Prostate gland (tissue), 2 donors: ENCODE data around the gene GBX2. TPM values are rescaled to one million over a fixed set of nuclear protein-coding genes. Genes with fewer than 3 reads are reported as not detected.

ENCODE experiments used
- DNase-seq: peaks from one replicate; pipeline ENCODE4 v3.0.0-alpha.2; 2019; ENCODE audit warnings: low spot score
- H3K27ac ChIP-seq, 2 donors: fragments of 200-600 bp; sonication (generic); 2 replicates each; pipeline ENCODE4 v1.5.1; 2017 to 2019
- H3K27me3 ChIP-seq: fragments of 200-600 bp; sonication (generic); replicated peaks from 2 replicates; pipeline ENCODE4 v1.5.1; 2019; ENCODE audit not compliant: insufficient read depth
- H3K36me3 ChIP-seq, 2 donors: fragments of 200-600 bp; sonication (generic); 1 replicate in 1 of 2; 2 replicates in 1 of 2; pipeline versions ENCODE4 v1.5.1 to v1.8.1; 2017 to 2019
- H3K4me1 ChIP-seq: fragments of 200-600 bp; sonication (generic); replicated peaks from 2 replicates; pipeline ENCODE4 v1.5.1; 2019
- H3K4me3 ChIP-seq, 2 donors: fragments of 200-600 bp; sonication (generic); 2 replicates each; pipeline ENCODE4 v1.5.1; 2017 to 2019
- H3K9me3 ChIP-seq: fragments of 200-600 bp; sonication (generic); 2 replicates; pipeline ENCODE4 v1.5.1; 2017
- CTCF ChIP-seq, 4 experiments: fragments of 200-600 bp in 2 of 4; fragments of 450-650 bp in 2 of 4; sonication (generic) in 2 of 4; IDR thresholded peaks; 1 replicate in 3 of 4; 2 replicates in 1 of 4; pipeline ENCODE4 v1.5.1; 2016 to 2019; ENCODE audit warnings: antibody characterized with exemption in 4 of 4, mild to moderate bottlenecking in 2 of 4, moderate library complexity in 2 of 4
- POLR2A ChIP-seq: fragments of 450-650 bp; IDR thresholded peaks from one replicate; pipeline ENCODE4 v1.6.1; 2016; ENCODE audit warnings: antibody characterized with exemption, mild to moderate bottlenecking
- POLR2AphosphoS5 ChIP-seq: sonication (generic); formaldehyde crosslinking; IDR thresholded peaks from one replicate; pipeline ENCODE4 v1.6.1; 2017; ENCODE audit warnings: antibody characterized with exemption
- WGBS: methylation state at CpG from one replicate; pipeline ENCODE4 v1.1.5; 2018; 5-methylcytosine and 5-hydroxymethylcytosine counted together
- intact Hi-C: fragments of 100-400 bp; cut with DNase I; formaldehyde crosslinking; loops from one replicate; pipeline ENCODE4 v1.14.2; 2022
- total RNA-seq, 2 donors: library from RNA; depleted of rRNA; stranded (reverse); fragments of >200 nt; gene quantifications; one replicate each; pipeline ENCODE4 v1.1.0, GENCODE V29; 2016

The GBX2 gene
- total RNA-seq, 2 donors from 2014 or later: 0.23 TPM; not detected in 1

GRCh38 chr2:236176951-236177350, 8.8 kb upstream of the GBX2 start:
- WGBS: 55% methylated on average over 21 of the region's 21 CpGs
- intact Hi-C loops: loop anchor here (5.0 kb wide), 1 partner anchor 400 kb away; no protein-coding TSS in a partner anchor
- H3K27me3 ChIP-seq: peaks cover 59% of the 10 kb centered on the region

GRCh38 chr2:236176417-236176816, 8.2 kb upstream of the GBX2 start:
- DNase-seq: no peak
- H3K4me3 ChIP-seq: no peak overlapping the region
- no peak overlapping the region for H3K27ac ChIP-seq
- no peaks in the 10 kb centered on the region for H3K36me3 ChIP-seq
- peaks cover 58% of the 10 kb centered on the region for H3K27me3 ChIP-seq
- WGBS: 19% methylated on average over 7 of the region's 7 CpGs
- H3K9me3 ChIP-seq: no peaks in the 10 kb centered on the region
- H3K4me1 ChIP-seq: no peaks in the 10 kb centered on the region
- no peak for TF ChIP-seq POLR2AphosphoS5
- TF ChIP-seq CTCF (IDR thresholded peaks at IDR 0.05): peak in 1 of 4 experiments; percentile 14
- intact Hi-C loops: loop anchor here (5.0 kb wide), 1 partner anchor 399 kb away; no protein-coding TSS in a partner anchor

More at GRCh38 chr2:236176951-236177350, 8.8 kb upstream of the GBX2 start:
- H3K36me3 ChIP-seq: no peaks in the 10 kb centered on the region
- H3K4me1 ChIP-seq: no peaks in the 10 kb centered on the region
- no peak overlapping the region for H3K27ac ChIP-seq
- H3K4me3 ChIP-seq: no peak overlapping the region
- H3K9me3 ChIP-seq: no peaks in the 10 kb centered on the region
- DNase-seq: no peak
- no peak for TF ChIP-seq CTCF (IDR thresholded peaks at IDR 0.05)
- TF ChIP-seq POLR2A: no peak
- no peak for TF ChIP-seq POLR2AphosphoS5

- H3K4me1 ChIP-seq: no peaks in the 10 kb centered on the region
- no peaks in the 10 kb centered on the region for H3K36me3 ChIP-seq
- DNase-seq: no peak
- H3K4me3 ChIP-seq: no peak overlapping the region
- intact Hi-C loops: loop anchor here (5.0 kb wide), 1 partner anchor 398 kb away; no protein-coding TSS in a partner anchor
- H3K9me3 ChIP-seq: no peaks in the 10 kb centered on the region
- TF ChIP-seq POLR2AphosphoS5: no peak
- no peak for TF ChIP-seq CTCF (IDR thresholded peaks at IDR 0.05)
- no peak for TF ChIP-seq POLR2A
- 58% methylated on average over 6 of the region's 6 CpGs for WGBS
- peaks cover 61% of the 10 kb centered on the region for H3K27me3 ChIP-seq
- no peak overlapping the region for H3K27ac ChIP-seq
These were observed 7.5 kb upstream of the GBX2 start for GRCh38 chr2:236175548-236176150.

- 23% methylated on average over 18 of the region's 23 CpGs for WGBS
- Histone ChIP-seq H3K4me1 (no peaks in the 10 kb centered on the region), H3K9me3 (no peaks in the 10 kb centered on the region), H3K36me3 (no peaks in the 10 kb centered on the region), H3K27me3 (peaks cover 60% of the 10 kb centered on the region), H3K4me3 (no peak overlapping the region), H3K27ac (no peak overlapping the region)
- no peak for DNase-seq
- TF ChIP-seq POLR2AphosphoS5 (no peak), CTCF (IDR thresholded peaks at IDR 0.05) (no peak), POLR2A (no peak)
- intact Hi-C loops: no loop called here
These were observed 5.8 kb upstream of the GBX2 start for GRCh38 chr2:236173729-236174607.
